A549 (cell line): ENCODE results near the gene PPTC7. TPM values are rescaled to one million over a fixed set of nuclear protein-coding genes. Genes with fewer than 3 reads are reported as not detected.
A peak's percentile ranks its signal among the peaks of the same experiment; 100 is the strongest.

Experiments used
- ATAC-seq, 2 experiments: fragments of 200-7000 bp in 1 of 2; fragments of >200 bp in 1 of 2; cut with Nextera tagmentation in 1 of 2; cut with Tn5 transposase in 1 of 2; 3 replicates each; pipeline versions ENCODE4 v1.8.0 to v1.9.1; 2018 to 2020; ENCODE audit warnings: mild to moderate bottlenecking in 1 of 2, moderate library complexity in 1 of 2
- CTCF ChIA-PET: fragments of 300-600 bp; sonication (Branson Sonifier 250); formaldehyde crosslinking; extraction: SDS; loops from one replicate; lab custom pipeline; 2021; ENCODE audit warnings: antibody characterized with exemption, inconsistent platforms; lab: Yijun Ruan, JAX
- POLR2A ChIA-PET: fragments of 350-600 bp; formaldehyde crosslinking; extraction: SDS; loops from one replicate; lab custom pipeline; 2021; ENCODE audit warnings: antibody characterized with exemption, inconsistent platforms; lab: Yijun Ruan, JAX
- DNase-seq, 2 experiments: peaks; one replicate each; pipeline versions ENCODE4 v3.0.0 to v3.0.0-alpha.2; 2011 to 2016; ENCODE audit warnings: low read depth in 1 of 2, low spot score in 1 of 2
- FAIRE-seq: peaks from 2 replicates; lab custom pipeline; 2011; peaks lifted over from hg19 to GRCh38; lab: Jason Lieb, UNC
- H3K27ac ChIP-seq, 2 experiments: fragments of >200 bp; sonication (Bioruptor Twin); formaldehyde crosslinking; 3 replicates each; pipeline ENCODE4 v1.5.1; 2016 to 2017
- H3K4me1 ChIP-seq: fragments of >200 bp; sonication (Bioruptor Twin); formaldehyde crosslinking; 3 replicates; pipeline ENCODE4 v1.6.1; 2016
- H3K4me2 ChIP-seq: fragments of >200 bp; sonication (Bioruptor Twin); formaldehyde crosslinking; 3 replicates; pipeline ENCODE4 v1.6.1; 2016
- H3K4me3 ChIP-seq: fragments of >200 bp; sonication (Bioruptor Twin); formaldehyde crosslinking; 3 replicates; pipeline ENCODE4 v1.5.1; 2016
- H3K9me3 ChIP-seq: fragments of >200 bp; sonication (Bioruptor Twin); formaldehyde crosslinking; 3 replicates; pipeline ENCODE4 v1.6.1; 2016
- BHLHE40 ChIP-seq: IDR thresholded peaks from 2 replicates; pipeline ENCODE4 v1.6.1; 2012; ENCODE audit warnings: low read depth, low read length, inconsistent platforms
- CBX2 ChIP-seq: fragments of 200-600 bp; sonication (generic); IDR thresholded peaks from 2 replicates; pipeline ENCODE4 v1.6.1; 2016; ENCODE audit warnings: low read depth, mild to moderate bottlenecking, borderline replicate concordance
- CBX8 ChIP-seq: fragments of 200-600 bp; sonication (generic); IDR thresholded peaks from 2 replicates; pipeline ENCODE4 v1.6.1; 2016
- CHD2 ChIP-seq: fragments of 150-350 bp; IDR thresholded peaks from 2 replicates; pipeline ENCODE4 v1.6.1; 2014; ENCODE audit warnings: low read length; ENCODE audit not compliant: partially characterized antibody
- EHF ChIP-seq: fragments of 250-450 bp; sonication (Bioruptor Pico); IDR thresholded peaks from 2 replicates; pipeline ENCODE4 v1.5.0; 2020; ENCODE audit warnings: mild to moderate bottlenecking
- EHMT2 ChIP-seq: fragments of 200-600 bp; sonication (generic); IDR thresholded peaks from 2 replicates; pipeline ENCODE4 v1.6.1; 2016; ENCODE audit warnings: antibody characterized with exemption, low read depth, mild to moderate bottlenecking, moderate library complexity
- EP300 ChIP-seq, 2 experiments: fragments of >200 bp; sonication (Bioruptor Twin); formaldehyde crosslinking; IDR thresholded peaks; 2 replicates in 1 of 2; 3 replicates in 1 of 2; pipeline ENCODE4 v1.6.1; 2016 to 2017
- FOSL2 ChIP-seq, 2 experiments: fragments of 450-650 bp in 1 of 2; fragments of >200 bp in 1 of 2; sonication (Bioruptor Twin) in 1 of 2; formaldehyde crosslinking; IDR thresholded peaks; 2 replicates each; pipeline versions ENCODE4 v1.5.0 to v1.6.1; 2016 to 2020; ENCODE audit warnings: mild to moderate bottlenecking in 1 of 2, moderate library complexity in 1 of 2
- FOXS1 ChIP-seq: fragments of 250-450 bp; sonication (Bioruptor Pico); IDR thresholded peaks from 2 replicates; pipeline ENCODE4 v1.5.0; 2020; ENCODE audit warnings: mild to moderate bottlenecking, moderate library complexity
- GATA3 ChIP-seq: IDR thresholded peaks from 2 replicates; pipeline ENCODE4 v1.6.1; 2012; ENCODE audit warnings: borderline replicate concordance
- HDAC2 ChIP-seq: fragments of 200-600 bp; sonication (generic); IDR thresholded peaks from 2 replicates; pipeline ENCODE4 v1.6.1; 2016
- HES2 ChIP-seq: fragments of >200 bp; sonication (Bioruptor Twin); formaldehyde crosslinking; IDR thresholded peaks from 2 replicates; pipeline ENCODE4 v1.6.1; 2016
- HOXA7 ChIP-seq: fragments of 250-450 bp; sonication (Bioruptor Pico); IDR thresholded peaks from 2 replicates; pipeline ENCODE4 v1.5.0; 2020; ENCODE audit warnings: mild to moderate bottlenecking, moderate library complexity
- HOXB13 ChIP-seq: fragments of 250-450 bp; sonication (Bioruptor Pico); IDR thresholded peaks from 2 replicates; pipeline ENCODE4 v1.5.0; 2020; ENCODE audit warnings: low read depth, mild to moderate bottlenecking, moderate library complexity
- HOXB5 ChIP-seq: fragments of 250-450 bp; sonication (Bioruptor Pico); IDR thresholded peaks from 2 replicates; pipeline ENCODE4 v1.5.0; 2020; ENCODE audit warnings: mild to moderate bottlenecking, moderate library complexity
- JUN ChIP-seq, 2 experiments: fragments of >200 bp; sonication (Bioruptor Twin); formaldehyde crosslinking; IDR thresholded peaks; 2 replicates in 1 of 2; 3 replicates in 1 of 2; pipeline ENCODE4 v1.6.1; 2016 to 2017
- KDM5A ChIP-seq: fragments of 200-600 bp; sonication (generic); IDR thresholded peaks from 2 replicates; pipeline ENCODE4 v1.6.1; 2016; ENCODE audit warnings: antibody characterized with exemption, mild to moderate bottlenecking
- MAX ChIP-seq: IDR thresholded peaks from 2 replicates; pipeline ENCODE4 v1.6.1; 2012
- MYC ChIP-seq: IDR thresholded peaks from 2 replicates; pipeline ENCODE4 v1.6.1; 2012; ENCODE audit warnings: mild to moderate bottlenecking, inconsistent platforms, low read length, improper control_type of control experiment, borderline replicate concordance
- NPAS2 ChIP-seq: fragments of 250-450 bp; sonication (Bioruptor Pico); IDR thresholded peaks from 2 replicates; pipeline ENCODE4 v1.8.0; 2022; ENCODE audit warnings: mild to moderate bottlenecking, moderate library complexity, borderline replicate concordance
- NR3C1 ChIP-seq: fragments of >200 bp; sonication (Bioruptor Twin); formaldehyde crosslinking; IDR thresholded peaks from 3 replicates; pipeline ENCODE4 v1.6.1; 2017
- PBX3 ChIP-seq: IDR thresholded peaks from 2 replicates; pipeline ENCODE4 v1.6.1; 2012
- PHF8 ChIP-seq: fragments of 200-600 bp; sonication (generic); IDR thresholded peaks from 2 replicates; pipeline ENCODE4 v1.6.1; 2016; ENCODE audit warnings: low read depth, mild to moderate bottlenecking, antibody characterized with exemption, moderate library complexity, borderline replicate concordance
- RAD21 ChIP-seq, 2 experiments: fragments of >200 bp in 1 of 2; sonication (Bioruptor Twin) in 1 of 2; formaldehyde crosslinking in 1 of 2; IDR thresholded peaks in 1 of 2; conservative IDR thresholded peaks in 1 of 2; 2 replicates in 1 of 2; 3 replicates in 1 of 2; pipeline ENCODE4 v1.6.1; 2012 to 2018; ENCODE audit warnings: inconsistent platforms in 1 of 2
- RARB ChIP-seq: fragments of 250-450 bp; sonication (Bioruptor Pico); IDR thresholded peaks from 2 replicates; pipeline ENCODE4 v1.8.0; 2021; ENCODE audit warnings: mild to moderate bottlenecking, moderate library complexity
- RCOR1 ChIP-seq: fragments of 150-350 bp; IDR thresholded peaks from 2 replicates; pipeline ENCODE4 v1.6.1; 2014; ENCODE audit warnings: antibody characterized with exemption, low read length, low read depth
- RFX5 ChIP-seq: fragments of 450-650 bp; IDR thresholded peaks from 2 replicates; pipeline ENCODE4 v1.7.1; 2014; ENCODE audit warnings: antibody characterized with exemption, mild to moderate bottlenecking, moderate library complexity
- SMC3 ChIP-seq: fragments of >200 bp; sonication (Bioruptor Twin); formaldehyde crosslinking; IDR thresholded peaks from 3 replicates; pipeline ENCODE4 v1.6.1; 2018; ENCODE audit warnings: inconsistent platforms
- SREBF2 ChIP-seq: fragments of 450-650 bp; IDR thresholded peaks from 2 replicates; pipeline ENCODE4 v1.6.1; 2014; ENCODE audit warnings: mild to moderate bottlenecking, moderate library complexity
- TP53 ChIP-seq: fragments of 250-450 bp; sonication (Bioruptor Pico); IDR thresholded peaks from 2 replicates; pipeline ENCODE4 v1.5.0; 2021; ENCODE audit warnings: mild to moderate bottlenecking, moderate library complexity
- USF2 ChIP-seq: fragments of 450-650 bp; IDR thresholded peaks from 2 replicates; pipeline ENCODE4 v1.6.1; 2014; ENCODE audit warnings: antibody characterized with exemption
- ZC3H11A ChIP-seq: fragments of 450-650 bp; IDR thresholded peaks from 2 replicates; pipeline ENCODE4 v1.6.1; 2014; ENCODE audit warnings: antibody characterized with exemption, mild to moderate bottlenecking
- ZSCAN20 ChIP-seq: fragments of 250-450 bp; sonication (Bioruptor Pico); IDR thresholded peaks from 2 replicates; pipeline ENCODE4 v1.8.0; 2022; ENCODE audit warnings: mild to moderate bottlenecking, moderate library complexity
- WGBS: methylation state at CpG from one replicate; pipeline ENCODE4 v1.1.6; 2017; ENCODE audit errors: missing lambda C conversion rate; 5-methylcytosine and 5-hydroxymethylcytosine counted together
- polyA plus RNA-seq, 4 experiments: library from polyadenylated mRNA; depleted of rRNA in 3 of 4; stranded (reverse); fragments of >200 nt; fragmentation: RNase III in 1 of 4; extraction: RNeasy Plus Mini Kit Qiagen cat#74134 plus additional on column Dnase treatment in 1 of 4; gene quantifications; 2 replicates in 3 of 4; 3 replicates in 1 of 4; pipeline ENCODE4 v1.2.3, GENCODE V29; 2011 to 2017
- TF ChIP-seq, protein P1 (sequence below): fragments of 150-350 bp; IDR thresholded peaks from 2 replicates; pipeline ENCODE4 v1.6.1; 2014; ENCODE audit warnings: low read depth, mild to moderate bottlenecking, low read length
- TF ChIP-seq, protein P2 (sequence below): fragments of 250-450 bp; sonication (Bioruptor Pico); IDR thresholded peaks from 2 replicates; pipeline ENCODE4 v1.5.0; 2021; ENCODE audit warnings: mild to moderate bottlenecking, moderate library complexity, borderline replicate concordance

PPTC7 gene
- polyA plus RNA-seq, 2 of the 4 experiments (the other 2 are of a cell fraction) = 15.1 to 30.3 TPM

GRCh38 chr12:110501752-110502738 lies 81.1 kb downstream of the PPTC7 start, which contains the start of the genes RAD9B and VPS29:
RAD9B (plus strand) TSS chr12:110502331; CDS start chr12:110502338, 7 bp downstream.
VPS29 (minus strand) TSS chr12:110502111; CDS start chr12:110502051, 60 bp downstream.
- FAIRE-seq = peak; percentile 18
- ChIA-PET CTCF (interaction anchor here (0.5 to 1.9 kb wide), 7 partner anchors 10 to 102 kb away, joined by 3 to 6 read pairs (median 4); partner anchors contain the start of gene FAM216A), POLR2A (interaction anchor here (1.0 kb wide), 1 partner anchor 34 kb away, joined by 9 read pairs; the partner anchor contains the start of gene GPN3)
- peak; percentile 99 for ATAC-seq
- H3K4me3 ChIP-seq = peak within 1 kb of the TSS; percentile 80
- WGBS = 13% methylated on average over 54 of the region's 61 CpGs
- peak within 1 kb of the TSS; percentile 79 to 91 for H3K27ac ChIP-seq
- peak within 1 kb of the TSS; percentile 87 for H3K4me2 ChIP-seq
- peaks cover 6% of the 10 kb centered on the region for H3K9me3 ChIP-seq
- H3K4me1 ChIP-seq = peaks cover 25% of the 10 kb centered on the region
- peak; percentile 96 to 99 for DNase-seq
- no peak for TF ChIP-seq BHLHE40
- no peak for TF ChIP-seq HDAC2
- no peak for TF ChIP-seq RCOR1
- 0 out of 2 replicates have a peak, but pooled peaks have one; percentile 42 for TF ChIP-seq RFX5
- TF ChIP-seq SMC3 = peak; percentile 28; the same call in 1 of the 3 replicates
- TF ChIP-seq PBX3 = no peak; the same call in 1 of the 2 replicates
- TF ChIP-seq EHMT2 = no peak
- peak; percentile 53; the same call in 1 of the 2 replicates for TF ChIP-seq USF2
- TF ChIP-seq RARB (CRISPR knock-in tag) = peak; percentile 85
- no peak for TF ChIP-seq SREBF2
- no peak for TF ChIP-seq NR3C1
- no peak for TF ChIP-seq ZC3H11A
- peak; percentile 53; the same call in 1 of the 2 replicates for TF ChIP-seq GATA3
- peak; percentile 97 for TF ChIP-seq TP53
- TF ChIP-seq CHD2 = peak; percentile 77
- no peak for TF ChIP-seq HES2
- TF ChIP-seq, protein P1, sequence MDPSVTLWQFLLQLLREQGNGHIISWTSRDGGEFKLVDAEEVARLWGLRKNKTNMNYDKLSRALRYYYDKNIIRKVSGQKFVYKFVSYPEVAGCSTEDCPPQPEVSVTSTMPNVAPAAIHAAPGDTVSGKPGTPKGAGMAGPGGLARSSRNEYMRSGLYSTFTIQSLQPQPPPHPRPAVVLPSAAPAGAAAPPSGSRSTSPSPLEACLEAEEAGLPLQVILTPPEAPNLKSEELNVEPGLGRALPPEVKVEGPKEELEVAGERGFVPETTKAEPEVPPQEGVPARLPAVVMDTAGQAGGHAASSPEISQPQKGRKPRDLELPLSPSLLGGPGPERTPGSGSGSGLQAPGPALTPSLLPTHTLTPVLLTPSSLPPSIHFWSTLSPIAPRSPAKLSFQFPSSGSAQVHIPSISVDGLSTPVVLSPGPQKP = no peak
- TF ChIP-seq FOXS1 (CRISPR knock-in tag) = peak; percentile 98
- TF ChIP-seq NPAS2 (CRISPR knock-in tag) = peak; percentile 93
- TF ChIP-seq RAD21 (conservative IDR thresholded peaks at IDR 0.05 in 1 of 2, IDR thresholded peaks at IDR 0.05 in 1 of 2) = no peak
- TF ChIP-seq KDM5A = 0 out of 2 replicates have a peak, but pooled peaks have one; percentile 38
- TF ChIP-seq, protein P2, sequence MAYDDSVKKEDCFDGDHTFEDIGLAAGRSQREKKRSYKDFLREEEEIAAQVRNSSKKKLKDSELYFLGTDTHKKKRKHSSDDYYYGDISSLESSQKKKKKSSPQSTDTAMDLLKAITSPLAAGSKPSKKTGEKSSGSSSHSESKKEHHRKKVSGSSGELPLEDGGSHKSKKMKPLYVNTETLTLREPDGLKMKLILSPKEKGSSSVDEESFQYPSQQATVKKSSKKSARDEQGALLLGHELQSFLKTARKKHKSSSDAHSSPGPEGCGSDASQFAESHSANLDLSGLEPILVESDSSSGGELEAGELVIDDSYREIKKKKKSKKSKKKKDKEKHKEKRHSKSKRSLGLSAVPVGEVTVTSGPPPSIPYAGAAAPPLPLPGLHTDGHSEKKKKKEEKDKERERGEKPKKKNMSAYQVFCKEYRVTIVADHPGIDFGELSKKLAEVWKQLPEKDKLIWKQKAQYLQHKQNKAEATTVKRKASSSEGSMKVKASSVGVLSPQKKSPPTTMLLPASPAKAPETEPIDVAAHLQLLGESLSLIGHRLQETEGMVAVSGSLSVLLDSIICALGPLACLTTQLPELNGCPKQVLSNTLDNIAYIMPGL (CRISPR knock-in tag) = peak; percentile 97; the same call in 1 of the 2 replicates
- peak; percentile 71 to 93; a peak in 4 of 5 replicates for TF ChIP-seq JUN (IDR thresholded peaks at IDR 0.05)
- TF ChIP-seq MAX = peak; percentile 100
- TF ChIP-seq FOSL2 (IDR thresholded peaks at IDR 0.05) = no peak
- TF ChIP-seq FOSL2 (CRISPR knock-in tag; IDR thresholded peaks at IDR 0.05) = peak; percentile 28; the same call in 1 of the 2 replicates
- TF ChIP-seq EP300 (IDR thresholded peaks at IDR 0.05) = no peak
- TF ChIP-seq HOXB5 = peak; percentile 99
- no peak for TF ChIP-seq CBX2
- TF ChIP-seq PHF8 = peak; percentile 87
- TF ChIP-seq EHF (CRISPR knock-in tag) = peak; percentile 99
- no peak for TF ChIP-seq HOXA7 (CRISPR knock-in tag)
- peak; percentile 96 for TF ChIP-seq ZSCAN20
- peak; percentile 82 for TF ChIP-seq MYC
- TF ChIP-seq CBX8 = no peak
- peak; percentile 99 for TF ChIP-seq HOXB13
